H1 (cell line): ENCODE data around the gene KCTD10.

Source experiments
- NANOG ChIP-seq: IDR thresholded peaks from 2 replicates; pipeline ENCODE4 v1.6.1; 2011; ENCODE audit warnings: low read length, low read depth, mild to moderate bottlenecking, inconsistent platforms; ENCODE audit not compliant: insufficient read depth, poor library complexity, severe bottlenecking
- POLR2A ChIP-seq, 2 experiments: IDR thresholded peaks; 1 replicate in 1 of 2; 2 replicates in 1 of 2; pipeline ENCODE4 v1.6.1; 2011; ENCODE audit warnings: low read depth in 2 of 2, low read length in 2 of 2, mild to moderate bottlenecking in 2 of 2; ENCODE audit errors: control extremely low read depth in 1 of 2
- SP1 ChIP-seq: IDR thresholded peaks from 2 replicates; pipeline ENCODE4 v1.6.1; 2011; ENCODE audit warnings: low read depth, low read length

DNA sequence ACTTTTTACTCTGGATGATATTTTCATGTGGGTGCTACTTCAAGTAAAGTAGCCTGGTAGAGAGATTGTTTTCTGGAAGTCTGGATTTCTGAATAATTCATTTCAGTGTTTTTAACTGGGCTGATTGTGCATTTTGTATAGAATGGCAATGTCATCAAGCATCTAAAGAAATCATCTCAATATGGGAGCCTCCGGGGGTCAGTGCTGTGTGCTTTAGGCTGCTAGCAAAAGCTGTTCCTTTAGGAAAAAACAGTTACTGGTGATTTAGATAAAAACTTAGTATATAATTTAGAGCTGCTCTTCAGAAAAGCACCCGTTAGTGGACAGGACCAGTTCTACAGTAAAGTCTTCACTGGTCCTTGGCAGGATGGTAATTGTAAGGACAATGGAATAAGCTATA is 5.4 kb upstream of the KCTD10 start:
- TF ChIP-seq SP1 (no peak), POLR2A (IDR thresholded peaks at IDR 0.05; ENCODE audit: control extremely low read depth in 1 of 2, low read depth in 2 of 2, low read length in 2 of 2) (no peak), NANOG (no peak)
